HepG2 (cell line): ENCODE results near the gene FCRL5. TPM values are rescaled to one million over a fixed set of nuclear protein-coding genes. Genes with fewer than 3 reads are reported as not detected.

Experiments
- E2F2 ChIP-seq: sonication (generic); formaldehyde crosslinking; IDR thresholded peaks from 2 replicates; pipeline ENCODE4 v1.4.0; 2020; ENCODE audit warnings: missing genetic modification reagents, borderline replicate concordance
- WIZ ChIP-seq: sonication (generic); formaldehyde crosslinking; IDR thresholded peaks from 2 replicates; pipeline ENCODE4 v1.5.1; 2020; ENCODE audit warnings: mild to moderate bottlenecking, missing genetic modification reagents
- polyA plus RNA-seq, 8 experiments: library from polyadenylated mRNA; depleted of rRNA in 3 of 8; stranded (reverse) in 7 of 8; unstranded in 1 of 8; fragments of >200 nt; fragmentation: Illumina TruSeq in 4 of 8; extraction: Trizol in 4 of 8; gene quantifications; 2 replicates each; pipeline versions ENCODE4 v1.2.1 to v1.2.3, GENCODE V29; 2011 to 2016; ENCODE audit warnings: low read depth in 4 of 8, missing spikeins in 1 of 8, mixed read lengths in 1 of 8; ENCODE audit not compliant: insufficient read depth in 1 of 8
- total RNA-seq, 5 experiments: library from RNA; depleted of rRNA; stranded (reverse); fragments of >200 nt; fragmentation: Illumina TruSeq; extraction: Trizol; gene quantifications; 2 replicates each; pipeline ENCODE4 v1.2.3, GENCODE V29; 2016; ENCODE audit warnings: low read depth in 1 of 5

The FCRL5 gene
- total and polyA plus RNA-seq, 2 of the 13 experiments (the other 11 are each of a cell fraction or from before 2014, with no cell fraction given): not detected

- TF ChIP-seq E2F2 (CRISPR knock-in tag): no peak
- TF ChIP-seq WIZ: no peak
Observed at GRCh38 chr1:157466011-157466410, 86.3 kb downstream of the FCRL5 start (continued).

Other genes with a start within 250 kb of the FCRL5 start
- not detected in 2 replicates for gene FCRL4, start 45.6 kb upstream of the FCRL5 start, total RNA-seq (2016; rRNA removed; fragmentation: Illumina TruSeq; extraction: Trizol)
- not detected in 2 replicates for gene FCRL4, start 45.6 kb upstream of the FCRL5 start, polyA plus RNA-seq (2011; rRNA removed)
- gene FCRL3, start 148.3 kb upstream of the FCRL5 start, total RNA-seq (2016; rRNA removed; fragmentation: Illumina TruSeq; extraction: Trizol): not detected in 2 replicates
- gene FCRL3, start 148.3 kb upstream of the FCRL5 start, polyA plus RNA-seq (2011; rRNA removed): not detected in 2 replicates
- not detected in 2 replicates for gene FCRL2, start 224.6 kb upstream of the FCRL5 start, total RNA-seq (2016; rRNA removed; fragmentation: Illumina TruSeq; extraction: Trizol)
- gene FCRL2, start 224.6 kb upstream of the FCRL5 start, polyA plus RNA-seq (2011; rRNA removed): not detected in 2 replicates